Naive thymus-derived CD4-positive, alpha-beta T cell (primary cell): ENCODE results near the gene REV1. TPM values are rescaled to one million over a fixed set of nuclear protein-coding genes. Genes with fewer than 3 reads are reported as not detected.
"Not testable (repeated sequence)": the region's sequence is repeated elsewhere in the genome, so short reads cannot be mapped to it uniquely, and the experiment has no call there.

Experiments used
- ATAC-seq: fragments of 150-1000 bp; cut with Tn5 transposase; 2 replicates; pipeline ENCODE4 v1.10.0; 2021; ENCODE audit warnings: mild to moderate bottlenecking, moderate library complexity
- CTCF ChIA-PET: fragments of 350-600 bp; sonication (Branson Sonifier 250); formaldehyde crosslinking; loops from one replicate; lab custom pipeline; 2021; ENCODE audit warnings: antibody characterized with exemption; lab: Charles Lee
- POLR2A ChIA-PET: fragments of 350-600 bp; sonication (Branson Sonifier 250); formaldehyde crosslinking; loops from one replicate; lab custom pipeline; 2021; ENCODE audit warnings: antibody characterized with exemption, inconsistent platforms; lab: Charles Lee
- DNase-seq, 9 donors: peaks; one replicate each; pipeline versions ENCODE4 v3.0.0 to v3.0.0-alpha.2; 2020 to 2022; ENCODE audit warnings: mixed read lengths in 1 of 9
- H3K27ac ChIP-seq: one replicate; pipeline ENCODE4 v1.7.0; 2013; ENCODE audit warnings: mild to moderate bottlenecking, low read depth, low read length, moderate library complexity
- H3K27me3 ChIP-seq, 2 donors: one replicate each; pipeline ENCODE4 v1.7.0; 2013; ENCODE audit warnings: low read length in 2 of 2, mild to moderate bottlenecking in 2 of 2, moderate library complexity in 2 of 2; ENCODE audit not compliant: control insufficient read depth in 2 of 2, insufficient read depth in 2 of 2
- H3K36me3 ChIP-seq, 3 experiments: 1 replicate in 2 of 3; 2 replicates in 1 of 3; pipeline ENCODE4 v1.7.0; 2013; ENCODE audit warnings: low read length in 3 of 3, mild to moderate bottlenecking in 3 of 3, moderate library complexity in 1 of 3; ENCODE audit not compliant: insufficient read depth in 3 of 3, control insufficient read depth in 2 of 3
- H3K4me1 ChIP-seq, 2 donors: one replicate each; pipeline ENCODE4 v1.7.0; 2013; ENCODE audit warnings: low read length in 2 of 2, mild to moderate bottlenecking in 2 of 2, moderate library complexity in 1 of 2; ENCODE audit not compliant: control insufficient read depth in 2 of 2, insufficient read depth in 2 of 2
- H3K4me3 ChIP-seq: 2 replicates; pipeline ENCODE4 v1.7.0; 2013; ENCODE audit warnings: mild to moderate bottlenecking, low read length
- H3K9me3 ChIP-seq, 3 experiments: 1 replicate in 2 of 3; 2 replicates in 1 of 3; pipeline ENCODE4 v1.7.0; 2013; ENCODE audit warnings: low read length in 3 of 3; ENCODE audit not compliant: control insufficient read depth in 2 of 3
- H3K27ac Mint-ChIP-seq, 9 donors: one replicate each; pipeline ENCODE4 v1.8.0; 2020 to 2022; ENCODE audit warnings: mixed read lengths in 9 of 9, mild to moderate bottlenecking in 8 of 9, moderate library complexity in 5 of 9, inconsistent platforms in 2 of 9
- H3K27me3 Mint-ChIP-seq, 5 donors: one replicate each; pipeline ENCODE4 v1.8.0; 2021 to 2022; ENCODE audit warnings: mixed read lengths in 5 of 5, mild to moderate bottlenecking in 1 of 5
- H3K36me3 Mint-ChIP-seq, 5 donors: one replicate each; pipeline ENCODE4 v1.8.0; 2020 to 2022; ENCODE audit warnings: mixed read lengths in 5 of 5, mild to moderate bottlenecking in 3 of 5, inconsistent platforms in 1 of 5
- H3K4me1 Mint-ChIP-seq, 7 donors: one replicate each; pipeline ENCODE4 v1.8.0; 2020 to 2022; ENCODE audit warnings: mixed read lengths in 7 of 7, mild to moderate bottlenecking in 3 of 7, inconsistent platforms in 1 of 7
- H3K4me3 Mint-ChIP-seq, 10 donors: one replicate each; pipeline ENCODE4 v1.8.0; 2020 to 2022; ENCODE audit warnings: mild to moderate bottlenecking in 10 of 10, mixed read lengths in 10 of 10, moderate library complexity in 6 of 10, inconsistent platforms in 2 of 10
- H3K9me3 Mint-ChIP-seq, 11 donors: one replicate each; pipeline ENCODE4 v1.8.0; 2020 to 2022; ENCODE audit warnings: mixed read lengths in 11 of 11, mild to moderate bottlenecking in 4 of 11, inconsistent platforms in 1 of 11, moderate library complexity in 1 of 11
- intact Hi-C, 2 donors: fragments of 100-400 bp; cut with micrococcal nuclease; formaldehyde crosslinking; loops; one replicate each; pipeline ENCODE4 v1.15.1; 2023
- polyA plus RNA-seq, 2 donors: library from polyadenylated mRNA; unstranded; fragments of 300-500 nt; fragmentation: Illumina TruSeq; gene quantifications; one replicate each; pipeline ENCODE4 v1.2.3, GENCODE V29; 2021
- total RNA-seq, 6 experiments: library from RNA in 5 of 6; stranded (reverse) in 5 of 6; gene quantifications; 1 replicate in 5 of 6; 2 replicates in 1 of 6; pipeline ENCODE4 v1.2.3 and lab custom pipeline; 2021 to 2026

REV1 gene
- total and polyA plus RNA-seq, 7 experiments from 2014 or later: 23.1 to 72.5 (median 54.3) TPM

DNA sequence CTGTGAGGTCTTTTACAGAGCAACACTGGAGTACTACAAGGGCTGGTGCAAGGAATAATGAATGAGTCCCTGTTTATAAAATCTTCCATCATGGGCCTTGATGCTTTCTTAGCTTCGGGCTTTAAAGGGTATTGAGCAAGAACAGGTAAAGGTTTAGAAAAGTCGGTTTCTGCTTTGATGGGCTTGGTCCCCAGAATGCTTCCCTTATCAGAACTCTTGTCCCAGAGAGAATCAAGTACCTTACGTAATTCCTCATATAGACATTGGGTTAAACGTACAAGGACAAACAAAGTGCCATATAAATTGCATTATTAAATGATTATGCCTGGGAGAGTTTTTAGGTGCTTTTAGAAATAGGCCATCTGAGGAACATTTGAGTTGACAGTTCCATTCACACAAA is 24.5 kb upstream of the REV1 start:
- no peak overlapping the region for H3K27ac Mint-ChIP-seq
- ATAC-seq (no peak), DNase-seq (no peak)
- Histone ChIP-seq H3K27me3 (no peaks in the 10 kb centered on the region), H3K9me3 (no peaks in the 10 kb centered on the region), H3K4me3 (no peak overlapping the region), H3K36me3 (no peaks in the 10 kb centered on the region), H3K4me1 (no peaks in the 10 kb centered on the region), H3K27ac (no peak overlapping the region)
- H3K36me3 Mint-ChIP-seq: no peaks in the 10 kb centered on the region
- no peak overlapping the region for H3K4me3 Mint-ChIP-seq
- intact Hi-C loops: no loop called here
- no peaks in the 10 kb centered on the region for H3K4me1 Mint-ChIP-seq
- H3K27me3 Mint-ChIP-seq: peaks cover 0 to 18% (median 4%) of the 10 kb centered on the region in 5 donors
- ChIA-PET POLR2A (no interaction called here), CTCF (no interaction called here)
- no peaks in the 10 kb centered on the region for H3K9me3 Mint-ChIP-seq

DNA sequence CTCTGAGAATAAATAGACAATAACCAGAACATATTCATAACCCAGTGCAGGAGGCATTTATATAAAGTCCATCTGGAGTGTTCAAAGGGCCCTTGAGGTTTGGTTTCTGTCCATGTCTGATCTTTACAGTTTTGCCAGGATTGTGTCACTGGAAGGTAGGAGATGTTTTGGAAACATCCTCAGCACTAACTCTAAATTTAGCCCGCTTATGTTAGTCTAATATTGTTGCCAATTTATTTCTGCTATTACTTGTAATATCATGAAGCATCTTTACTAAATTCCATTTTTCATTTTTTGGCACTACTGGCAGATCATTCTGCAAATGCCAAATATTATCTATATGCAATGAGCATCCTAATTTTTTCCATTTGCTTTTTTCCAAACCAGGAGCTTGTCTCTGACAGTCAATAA is 22.4 kb upstream of the REV1 start:
- no peaks in the 10 kb centered on the region for H3K9me3 ChIP-seq
- H3K4me1 Mint-ChIP-seq: no peaks in the 10 kb centered on the region
- intact Hi-C loops: no loop called here
- ChIA-PET CTCF (no interaction called here), POLR2A (no interaction called here)
- no peak overlapping the region for H3K4me3 Mint-ChIP-seq
- DNase-seq: no peak
- H3K4me1 ChIP-seq: no peaks in the 10 kb centered on the region
- no peaks in the 10 kb centered on the region for H3K36me3 ChIP-seq
- H3K27me3 ChIP-seq: no peaks in the 10 kb centered on the region
- H3K27ac ChIP-seq: no peak overlapping the region
- H3K9me3 Mint-ChIP-seq: no peaks in the 10 kb centered on the region
- no peaks in the 10 kb centered on the region for H3K36me3 Mint-ChIP-seq
- no peak overlapping the region for H3K4me3 ChIP-seq
- peaks cover 0 to 18% (median under 1%) of the 10 kb centered on the region in 5 donors for H3K27me3 Mint-ChIP-seq
- H3K27ac Mint-ChIP-seq: no peak overlapping the region
- no peak for ATAC-seq

DNA sequence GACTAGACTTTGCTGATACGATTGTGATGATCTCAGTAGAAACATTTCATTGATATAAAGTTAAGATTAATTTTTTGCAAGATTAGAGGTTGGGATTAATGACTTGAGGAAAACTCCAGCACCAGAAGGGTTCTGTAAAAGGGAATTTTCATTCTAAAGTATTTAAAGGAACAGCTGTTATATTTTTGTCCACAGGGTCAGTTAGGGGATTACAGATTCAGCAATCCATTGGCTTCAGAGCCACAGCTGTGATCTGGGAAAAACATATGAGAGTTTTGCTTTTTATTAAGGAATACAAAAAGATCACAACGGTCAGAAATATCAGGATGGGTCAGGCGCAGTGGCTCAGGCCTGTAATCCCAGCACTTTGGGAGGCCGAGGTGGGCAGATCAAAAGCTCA is 19.6 kb upstream of the REV1 start:
- H3K27ac Mint-ChIP-seq: no peak overlapping the region
- no peak overlapping the region for H3K4me3 Mint-ChIP-seq
- H3K9me3 Mint-ChIP-seq: no peaks in the 10 kb centered on the region
- no peaks in the 10 kb centered on the region for H3K27me3 ChIP-seq
- POLR2A ChIA-PET: no interaction called here
- intact Hi-C loops: no loop called here
- no peaks in the 10 kb centered on the region for H3K4me1 ChIP-seq
- peaks cover 0 to 5% (median 0%) of the 10 kb centered on the region in 5 donors for H3K27me3 Mint-ChIP-seq
- H3K9me3 ChIP-seq: no peaks in the 10 kb centered on the region
- DNase-seq (no peak), ATAC-seq (no peak)
- no peaks in the 10 kb centered on the region for H3K36me3 ChIP-seq
- no peak overlapping the region for H3K27ac ChIP-seq
- no peaks in the 10 kb centered on the region for H3K36me3 Mint-ChIP-seq
- H3K4me3 ChIP-seq: no peak overlapping the region
- CTCF ChIA-PET: no interaction called here
- H3K4me1 Mint-ChIP-seq: peaks cover 0 to 6% (median 0%) of the 10 kb centered on the region in 7 donors

DNA sequence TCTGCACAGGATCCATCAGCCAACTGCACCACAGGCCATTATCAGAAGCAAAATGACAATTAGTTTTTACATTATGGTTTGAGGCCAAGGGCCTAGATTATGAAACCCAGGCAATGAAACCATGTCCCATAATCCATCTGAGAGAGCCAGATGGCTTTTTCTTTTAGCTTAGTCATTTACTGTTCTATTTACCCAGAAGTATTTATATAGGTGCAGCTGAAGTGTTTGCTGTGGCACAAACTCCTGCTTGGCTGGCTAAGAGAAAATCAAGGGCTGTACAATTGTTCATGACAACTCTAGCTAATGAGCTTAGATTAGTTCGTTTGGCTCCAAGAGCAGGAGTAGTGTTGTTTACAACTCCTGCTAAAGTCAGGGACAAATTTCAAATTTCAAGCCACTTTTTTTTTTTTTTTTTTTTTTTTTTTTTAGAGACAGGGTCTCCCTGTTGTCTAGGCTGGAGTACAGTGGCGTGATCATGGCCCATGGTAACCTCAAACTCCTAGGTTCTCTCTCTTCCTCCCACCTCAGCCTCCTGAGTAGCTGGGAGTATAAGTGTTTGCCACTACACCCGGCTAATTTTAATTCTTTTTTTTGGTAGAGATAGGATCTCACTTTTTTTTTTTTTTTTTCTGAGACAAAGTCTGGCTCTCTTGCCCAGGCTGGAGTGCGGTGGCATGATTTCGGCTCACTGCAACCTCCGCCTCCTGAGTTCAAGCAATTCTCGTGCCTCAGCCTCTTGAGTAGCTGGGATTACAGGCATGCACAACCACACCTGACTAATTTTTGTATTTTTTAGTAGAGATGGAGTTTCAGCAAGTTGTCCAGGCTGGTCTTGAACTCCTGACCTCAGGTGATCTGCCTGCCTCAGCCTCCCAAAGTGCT is 18.4 kb upstream of the REV1 start:
- CTCF ChIA-PET: interaction anchor here (0.7 kb wide), 1 partner anchor 353 kb away, joined by 5 read pairs; the partner anchor contains the start of genes LIPT1 and TSGA10
- POLR2A ChIA-PET: no interaction called here
- Mint-ChIP-seq H3K27me3 (peaks cover 0 to 2% (median 0%) of the 10 kb centered on the region in 5 donors), H3K36me3 (no peaks in the 10 kb centered on the region), H3K4me1 (peaks cover 0 to 6% (median 0%) of the 10 kb centered on the region in 7 donors), H3K4me3 (no peak overlapping the region), H3K9me3 (no peaks in the 10 kb centered on the region), H3K27ac (no peak overlapping the region)
- H3K9me3 ChIP-seq: no peaks in the 10 kb centered on the region
- H3K27ac ChIP-seq: no peak overlapping the region
- ATAC-seq (no peak), DNase-seq (no peak)
- intact Hi-C loops: no loop called here
- no peaks in the 10 kb centered on the region for H3K36me3 ChIP-seq
- H3K27me3 ChIP-seq: no peaks in the 10 kb centered on the region
- H3K4me3 ChIP-seq: no peak overlapping the region
- no peaks in the 10 kb centered on the region for H3K4me1 ChIP-seq

DNA sequence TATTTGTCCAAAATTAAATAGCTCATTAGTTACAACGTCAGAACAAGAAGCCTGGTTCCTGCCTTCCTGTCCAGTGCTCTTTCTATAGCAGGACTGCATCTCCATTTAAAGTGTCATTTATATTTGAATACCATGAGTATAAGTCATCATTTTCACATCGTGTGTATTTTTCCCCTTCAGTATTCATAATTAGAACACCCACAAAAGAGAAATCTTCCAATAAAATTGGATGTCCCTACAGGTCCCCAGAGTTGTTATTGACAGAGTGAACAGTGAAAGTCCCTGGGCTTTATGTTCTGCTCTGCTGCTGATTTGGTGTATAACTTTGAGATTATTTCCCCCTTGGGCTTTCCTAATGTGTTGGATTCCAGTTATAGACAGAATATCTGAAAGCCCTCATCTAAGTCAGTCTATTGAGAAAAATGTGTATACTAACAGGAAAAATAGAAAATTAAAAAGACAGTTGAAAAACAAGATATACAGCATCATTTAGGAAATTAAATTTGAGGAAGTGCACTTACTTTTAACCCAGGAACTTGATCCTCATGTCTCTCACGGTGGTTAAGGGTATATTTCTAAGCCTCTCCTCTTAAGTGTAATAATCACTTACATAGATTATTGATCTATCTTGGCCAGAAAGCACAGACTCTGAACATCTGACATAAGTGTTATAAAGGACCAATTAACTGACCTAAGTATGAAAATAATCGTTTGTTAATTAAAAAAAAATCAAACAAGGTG is 15.2 kb upstream of the REV1 start:
- intact Hi-C loops: no loop called here
- H3K27me3 ChIP-seq: no peaks in the 10 kb centered on the region
- H3K4me3 ChIP-seq: no peak overlapping the region
- H3K36me3 ChIP-seq: no peaks in the 10 kb centered on the region
- Mint-ChIP-seq H3K4me1 (peaks cover 0 to 6% (median 0%) of the 10 kb centered on the region in 7 donors), H3K4me3 (no peak overlapping the region), H3K36me3 (no peaks in the 10 kb centered on the region), H3K9me3 (no peaks in the 10 kb centered on the region), H3K27ac (no peak overlapping the region), H3K27me3 (peaks cover 0 to 8% (median 4%) of the 10 kb centered on the region in 5 donors)
- H3K9me3 ChIP-seq: no peaks in the 10 kb centered on the region
- H3K27ac ChIP-seq: no peak overlapping the region
- ATAC-seq (no peak), DNase-seq (no peak)
- ChIA-PET POLR2A (no interaction called here), CTCF (no interaction called here)
- H3K4me1 ChIP-seq: no peaks in the 10 kb centered on the region

DNA sequence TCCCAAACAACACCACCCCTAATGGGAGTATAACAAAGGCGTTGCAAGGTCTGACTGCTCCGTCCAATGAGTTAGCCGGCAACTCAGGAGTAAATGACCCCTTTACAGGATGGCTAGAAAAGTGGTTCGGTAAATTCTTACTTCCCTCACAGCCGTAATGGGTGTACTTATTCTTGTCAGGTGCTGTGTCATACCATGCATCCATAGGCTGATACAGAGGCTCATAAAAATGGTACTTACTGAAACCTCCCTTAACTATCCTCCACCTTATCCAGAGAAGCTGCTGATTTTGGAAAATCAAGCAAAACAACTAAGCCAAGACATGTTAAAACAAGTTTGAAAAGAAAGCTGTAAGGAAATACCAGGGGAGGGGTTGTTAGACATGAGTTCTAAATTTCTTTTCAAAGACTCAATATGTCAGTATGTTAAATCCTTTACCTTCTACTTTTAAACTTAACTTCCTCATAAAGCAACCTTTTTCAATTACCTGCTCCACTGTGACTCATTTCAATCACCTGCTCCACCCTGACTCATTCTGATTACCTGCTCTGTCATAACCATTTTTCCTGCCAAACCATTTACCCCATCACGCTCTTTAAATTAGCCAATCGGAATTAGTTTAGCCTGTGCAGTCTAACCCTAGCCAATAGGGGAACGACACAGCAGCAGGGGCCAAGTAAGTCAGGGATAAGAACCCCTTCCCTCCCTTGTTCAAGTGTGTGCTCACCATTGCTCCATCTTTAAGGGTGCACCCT is 14.0 kb upstream of the REV1 start:
- H3K9me3 Mint-ChIP-seq, ATAC-seq, H3K36me3 ChIP-seq, DNase-seq, H3K4me3 ChIP-seq, POLR2A ChIA-PET, H3K4me1 Mint-ChIP-seq, H3K36me3 Mint-ChIP-seq, H3K4me3 Mint-ChIP-seq, H3K27me3 ChIP-seq, H3K27ac ChIP-seq, intact Hi-C loops, H3K4me1 ChIP-seq, H3K9me3 ChIP-seq: not testable (repeated sequence)
- CTCF ChIA-PET: interaction anchor here (0.6 kb wide), 1 partner anchor 1055 kb away, joined by 5 read pairs; no protein-coding TSS in a partner anchor
- H3K27ac Mint-ChIP-seq: peak overlapping the region in 1 of 9 donors; percentile 66
- peaks cover 12 to 18% (median 14%) of the 10 kb centered on the region in 5 donors for H3K27me3 Mint-ChIP-seq
